Neutrophil (primary cell): Measurements from ENCODE around the gene C19orf67.

Experiments used
- H3K27ac ChIP-seq: fragments of 200-600 bp; sonication (generic); 2 replicates; pipeline ENCODE4 v1.5.1; 2016; ENCODE audit warnings: mild to moderate bottlenecking, moderate library complexity
- H3K27me3 ChIP-seq: fragments of 200-600 bp; sonication (generic); 2 replicates; pipeline ENCODE4 v1.6.0; 2016; ENCODE audit warnings: mild to moderate bottlenecking
- H3K36me3 ChIP-seq: fragments of 200-600 bp; sonication (generic); 2 replicates; pipeline ENCODE4 v1.5.1; 2017
- H3K4me1 ChIP-seq, 2 experiments: fragments of 200-600 bp in 1 of 2; sonication (generic) in 1 of 2; 1 replicate in 1 of 2; 2 replicates in 1 of 2; pipeline versions ENCODE4 v1.5.1 to v1.6.1; 2013 to 2016; ENCODE audit warnings: low read depth in 1 of 2, low read length in 1 of 2, mild to moderate bottlenecking in 1 of 2, moderate library complexity in 1 of 2; ENCODE audit not compliant: control insufficient read depth in 1 of 2, insufficient read depth in 1 of 2
- H3K4me3 ChIP-seq, 2 experiments: fragments of 200-600 bp in 1 of 2; sonication (generic) in 1 of 2; 1 replicate in 1 of 2; 2 replicates in 1 of 2; pipeline ENCODE4 v1.5.1; 2013 to 2016; ENCODE audit warnings: low read depth in 1 of 2, low read length in 1 of 2, mild to moderate bottlenecking in 1 of 2, moderate library complexity in 1 of 2
- H3K9me3 ChIP-seq: fragments of 200-600 bp; sonication (generic); 2 replicates; pipeline ENCODE4 v1.5.1; 2016
- CTCF ChIP-seq: fragments of 200-600 bp; sonication (generic); IDR thresholded peaks from 2 replicates; pipeline ENCODE4 v1.5.1; 2016; ENCODE audit warnings: antibody characterized with exemption

The C19orf67 gene

GRCh38 chr19:14085309-14085995 is at the start of gene C19orf67:
TSS of gene C19orf67 (minus strand) at chr19:14085783. CDS start at chr19:14085627, 156 bp downstream.
- Histone ChIP-seq H3K9me3 (no peaks in the 10 kb centered on the region), H3K4me1 (peaks cover 24 to 25% of the 10 kb centered on the region in 2 experiments), H3K27ac (no peak within 1 kb of the TSS), H3K27me3 (peaks cover 6% of the 10 kb centered on the region), H3K36me3 (no peaks in the 10 kb centered on the region), H3K4me3 (no peak within 1 kb of the TSS)
- TF ChIP-seq CTCF, result no peak

GRCh38 chr19:14135355-14135754 is 49.8 kb upstream of the C19orf67 start:
- Histone ChIP-seq H3K36me3 (no peaks in the 10 kb centered on the region), H3K27me3 (no peaks in the 10 kb centered on the region), H3K4me1 (peaks cover 64 to 65% of the 10 kb centered on the region in 2 experiments), H3K4me3 (peak overlapping the region; percentile 86 to 98), H3K9me3 (no peaks in the 10 kb centered on the region), H3K27ac (peak overlapping the region; percentile 92)
- TF ChIP-seq CTCF, result no peak

- Histone ChIP-seq H3K9me3 (no peaks in the 10 kb centered on the region), H3K4me3 (peak overlapping the region; percentile 53 to 54), H3K27me3 (no peaks in the 10 kb centered on the region), H3K36me3 (peaks cover 13% of the 10 kb centered on the region), H3K4me1 (peaks cover 55 to 65% of the 10 kb centered on the region in 2 experiments), H3K27ac (peak overlapping the region; percentile 90)
- no peak for TF ChIP-seq CTCF
Observed at GRCh38 chr19:14127929-14128509, 42.4 kb upstream of the C19orf67 start.

GRCh38 chr19:14127176-14127575 is 41.6 kb upstream of the C19orf67 start:
- H3K27ac ChIP-seq, result peak overlapping the region; percentile 90
- peaks cover 55 to 63% of the 10 kb centered on the region in 2 experiments for H3K4me1 ChIP-seq
- H3K4me3 ChIP-seq, result peak overlapping the region; percentile 53 to 54
- no peaks in the 10 kb centered on the region for H3K9me3 ChIP-seq
- no peaks in the 10 kb centered on the region for H3K27me3 ChIP-seq
- TF ChIP-seq CTCF, result no peak
- peaks cover 17% of the 10 kb centered on the region for H3K36me3 ChIP-seq

GRCh38 chr19:14122924-14123323 is 37.3 kb upstream of the C19orf67 start:
- Histone ChIP-seq H3K27ac (no peak overlapping the region), H3K4me3 (no peak overlapping the region), H3K36me3 (peaks cover 21% of the 10 kb centered on the region), H3K9me3 (no peaks in the 10 kb centered on the region), H3K27me3 (no peaks in the 10 kb centered on the region), H3K4me1 (peaks cover 41 to 47% of the 10 kb centered on the region in 2 experiments)
- no peak for TF ChIP-seq CTCF
